Karpas-422 (cell line): ENCODE data around the gene HS3ST1. TPM values are rescaled to one million over a fixed set of nuclear protein-coding genes. Genes with fewer than 3 reads are reported as not detected.

Experiments used
- DNase-seq: peaks from one replicate; pipeline ENCODE4 v3.0.0-alpha.2; 2015
- H2AFZ ChIP-seq: fragments of 200-600 bp; sonication (generic); 2 replicates; pipeline ENCODE4 v1.6.1; 2014; ENCODE audit warnings: antibody characterized with exemption, low read length, mixed read lengths
- H3K27ac ChIP-seq: fragments of 200-600 bp; sonication (generic); 2 replicates; pipeline ENCODE4 v1.5.1; 2014; ENCODE audit warnings: mild to moderate bottlenecking, low read length, moderate library complexity
- H3K27me3 ChIP-seq: fragments of 200-600 bp; sonication (generic); 2 replicates; pipeline ENCODE4 v1.6.1; 2014; ENCODE audit warnings: low read length, mixed read lengths
- H3K36me3 ChIP-seq: fragments of 200-600 bp; sonication (generic); 2 replicates; pipeline ENCODE4 v1.6.1; 2014; ENCODE audit warnings: low read length, mixed read lengths; ENCODE audit not compliant: insufficient read depth
- H3K4me1 ChIP-seq: fragments of 200-600 bp; sonication (generic); 2 replicates; pipeline ENCODE4 v1.6.1; 2014; ENCODE audit warnings: mild to moderate bottlenecking, low read length, mixed read lengths
- H3K4me2 ChIP-seq: fragments of 200-600 bp; sonication (generic); 2 replicates; pipeline ENCODE4 v1.6.1; 2014; ENCODE audit warnings: low read length, low read depth, mild to moderate bottlenecking; ENCODE audit not compliant: poor library complexity, severe bottlenecking
- H3K4me3 ChIP-seq: fragments of 200-600 bp; sonication (generic); 2 replicates; pipeline ENCODE4 v1.5.1; 2014; ENCODE audit warnings: mild to moderate bottlenecking, antibody characterized with exemption, low read length, mixed read lengths
- H3K79me2 ChIP-seq: fragments of 200-600 bp; sonication (generic); 2 replicates; pipeline ENCODE4 v1.6.1; 2014; ENCODE audit warnings: mild to moderate bottlenecking, low read length, mixed read lengths
- H3K9ac ChIP-seq: fragments of 200-600 bp; sonication (generic); 2 replicates; pipeline ENCODE4 v1.6.0; 2014; ENCODE audit warnings: low read length
- H3K9me2 ChIP-seq: fragments of 200-600 bp; sonication (generic), shearing (Covaris generic); replicated peaks from 2 replicates; pipeline ENCODE4 v1.6.0; 2014; ENCODE audit warnings: mild to moderate bottlenecking, low read length, moderate library complexity; ENCODE audit not compliant: insufficient read depth
- H3K9me3 ChIP-seq: fragments of 300-700, 200-600 bp; sonication (generic); 2 replicates; pipeline ENCODE4 v1.6.1; 2014; ENCODE audit warnings: low read length, mixed read lengths
- H4K20me1 ChIP-seq: fragments of 200-600 bp; sonication (generic); 2 replicates; pipeline ENCODE4 v1.6.1; 2014; ENCODE audit warnings: mild to moderate bottlenecking, antibody characterized with exemption, low read length, low read depth; ENCODE audit not compliant: insufficient read depth
- total RNA-seq: library from RNA; depleted of rRNA; stranded (reverse); fragments of >200 nt; shearing (Covaris generic); gene quantifications from 2 replicates; pipeline ENCODE4 v1.2.3, GENCODE V29; 2014; ENCODE audit warnings: low replicate concordance

The HS3ST1 gene
- total RNA-seq, 1 experiment from 2014 or later = not detected

DNA sequence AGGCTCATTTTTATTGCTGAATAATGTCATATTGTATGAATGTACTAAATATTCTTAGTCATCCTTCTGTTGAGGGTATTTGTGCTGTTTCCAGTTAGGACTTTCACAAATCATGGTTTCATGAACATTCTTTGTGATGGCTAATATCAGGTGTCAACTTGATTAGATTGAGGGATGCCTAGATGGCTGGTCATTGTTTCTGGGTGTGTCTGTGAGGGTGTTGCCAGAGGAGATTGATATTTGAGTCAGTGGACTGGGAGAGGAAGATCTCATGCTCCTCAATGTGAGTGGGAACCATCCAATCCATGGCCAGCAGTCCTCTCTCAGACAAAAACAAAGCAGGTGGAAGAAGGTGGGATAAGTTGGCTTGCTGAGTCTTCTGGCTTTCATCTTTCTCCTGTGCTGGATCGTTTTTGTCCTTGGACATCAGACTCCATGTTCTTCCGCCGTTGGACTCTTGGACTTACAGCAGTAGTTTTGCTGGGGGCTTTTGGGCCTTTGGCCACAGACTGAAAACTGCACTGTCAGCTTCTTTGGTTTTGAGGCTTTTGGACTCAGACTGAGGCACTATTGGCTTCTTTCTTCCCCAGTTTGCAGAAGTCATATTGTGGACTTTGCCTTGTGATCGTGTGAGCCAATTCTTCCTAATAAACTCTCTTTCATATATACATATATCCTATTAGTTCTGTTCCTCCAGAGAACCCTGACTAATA is 11.9 kb upstream of the HS3ST1 start:
- Histone ChIP-seq H2AFZ (no peak overlapping the region), H3K9me2 (no peaks in the 10 kb centered on the region)

DNA sequence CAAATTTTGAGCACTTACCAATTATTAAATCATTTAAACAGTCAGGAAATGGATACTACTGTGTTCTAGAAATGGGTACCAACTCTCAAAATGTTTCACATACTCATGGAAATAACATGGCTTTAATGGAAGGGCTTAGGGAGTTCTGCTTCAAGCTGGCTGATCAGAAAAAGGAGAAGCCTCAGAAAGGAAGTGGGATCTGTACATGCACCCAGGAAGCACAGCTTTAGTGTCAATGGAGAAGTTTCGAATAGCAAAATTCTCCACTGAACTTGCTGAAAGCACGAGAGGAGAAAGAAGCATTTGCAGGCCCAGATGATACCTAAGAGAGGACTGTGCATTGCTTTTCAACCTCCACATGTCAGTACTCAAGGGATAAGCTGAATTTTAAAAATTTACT is 11.1 kb upstream of the HS3ST1 start:
- Histone ChIP-seq H3K4me2 (no peak overlapping the region), H3K27me3 (no peaks in the 10 kb centered on the region), H3K4me3 (no peak overlapping the region), H4K20me1 (no peaks in the 10 kb centered on the region), H3K9me2 (no peaks in the 10 kb centered on the region), H3K4me1 (no peaks in the 10 kb centered on the region), H3K9ac (no peak overlapping the region), H2AFZ (no peak overlapping the region), H3K79me2 (no peaks in the 10 kb centered on the region), H3K36me3 (no peaks in the 10 kb centered on the region), H3K9me3 (no peaks in the 10 kb centered on the region), H3K27ac (no peak overlapping the region)
- no peak for DNase-seq

More for the DNA sequence above, 11.9 kb upstream of the HS3ST1 start:
- Histone ChIP-seq H3K4me2 (no peak overlapping the region), H3K27me3 (no peaks in the 10 kb centered on the region), H3K27ac (no peak overlapping the region), H3K4me1 (no peaks in the 10 kb centered on the region), H3K9me3 (no peaks in the 10 kb centered on the region), H4K20me1 (no peaks in the 10 kb centered on the region), H3K79me2 (no peaks in the 10 kb centered on the region), H3K36me3 (no peaks in the 10 kb centered on the region), H3K4me3 (no peak overlapping the region), H3K9ac (no peak overlapping the region)
- DNase-seq = no peak

DNA sequence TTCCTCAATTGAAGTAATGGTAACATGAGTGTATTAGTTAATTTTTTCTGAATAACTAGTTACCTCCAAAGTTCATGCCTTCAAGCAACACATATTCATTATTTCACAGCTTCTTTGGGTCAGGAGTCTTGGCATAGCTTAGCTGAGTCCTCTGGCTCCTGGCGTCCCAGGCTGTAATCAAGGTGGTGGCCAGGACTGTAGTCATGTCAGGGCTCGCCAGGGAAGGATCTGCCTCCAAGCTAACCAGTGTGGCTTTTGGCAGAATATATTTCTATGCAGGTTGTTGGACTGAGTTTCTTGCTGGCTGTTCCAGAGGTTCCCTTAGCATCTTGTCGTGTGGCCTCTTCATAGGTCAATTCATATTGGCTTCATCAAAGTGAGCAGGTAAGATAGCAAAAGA is 10.0 kb upstream of the HS3ST1 start:
- Histone ChIP-seq H3K27ac (no peak overlapping the region), H4K20me1 (no peaks in the 10 kb centered on the region), H3K36me3 (no peaks in the 10 kb centered on the region), H3K9ac (no peak overlapping the region), H3K4me1 (no peaks in the 10 kb centered on the region), H3K79me2 (no peaks in the 10 kb centered on the region), H3K4me2 (no peak overlapping the region), H3K9me3 (no peaks in the 10 kb centered on the region), H3K4me3 (no peak overlapping the region), H3K27me3 (no peaks in the 10 kb centered on the region), H3K9me2 (no peaks in the 10 kb centered on the region; the same call in 1 of the 2 replicates), H2AFZ (no peak overlapping the region)
- DNase-seq = no peak

DNA sequence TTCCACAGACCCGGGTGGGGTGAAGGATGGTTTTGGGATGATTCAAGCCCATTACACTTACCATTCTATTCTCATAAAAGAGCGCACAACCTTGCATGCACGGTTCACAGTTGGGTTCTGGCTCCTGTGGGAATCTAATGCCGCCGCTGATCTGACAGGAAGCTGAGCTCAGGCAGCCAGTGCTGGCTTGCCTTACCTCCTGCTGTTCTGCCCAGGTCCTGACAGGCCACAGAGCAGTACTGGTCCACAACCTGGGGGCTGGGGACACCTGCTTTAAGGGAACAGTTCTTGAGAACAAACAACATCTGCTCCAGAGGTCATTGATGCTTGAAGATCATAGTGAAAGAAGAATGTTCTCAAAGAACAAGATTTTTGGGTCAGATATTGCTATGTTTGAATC is 8.0 kb upstream of the HS3ST1 start:
- no peak overlapping the region for H3K4me3 ChIP-seq
- no peaks in the 10 kb centered on the region; the same call in 1 of the 2 replicates for H3K9me2 ChIP-seq
- H4K20me1 ChIP-seq = no peaks in the 10 kb centered on the region
- no peak overlapping the region for H2AFZ ChIP-seq
- H3K36me3 ChIP-seq = no peaks in the 10 kb centered on the region
- H3K9me3 ChIP-seq = no peaks in the 10 kb centered on the region
- H3K9ac ChIP-seq = no peak overlapping the region
- DNase-seq = no peak
- H3K27me3 ChIP-seq = no peaks in the 10 kb centered on the region
- H3K27ac ChIP-seq = no peak overlapping the region
- H3K4me2 ChIP-seq = no peak overlapping the region
- H3K79me2 ChIP-seq = no peaks in the 10 kb centered on the region
- H3K4me1 ChIP-seq = no peaks in the 10 kb centered on the region

DNA sequence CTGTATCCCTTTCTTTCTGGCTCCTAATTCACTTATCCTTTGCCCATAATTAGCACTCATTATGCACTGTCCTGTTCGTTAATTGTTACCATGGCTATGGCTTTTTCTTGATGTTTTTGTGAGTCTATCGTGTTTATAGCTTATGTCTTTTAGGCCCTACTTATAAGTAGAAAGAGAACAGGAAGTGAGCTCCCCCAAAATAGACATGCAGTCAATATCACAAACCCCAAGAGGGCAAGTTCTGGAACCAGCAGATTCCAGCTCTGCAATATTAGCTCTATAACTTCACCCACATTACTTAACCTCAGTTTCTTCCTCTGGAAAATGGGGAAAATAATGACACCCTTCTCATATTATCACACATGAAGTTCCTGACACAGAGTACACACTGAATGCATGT is 7.4 kb upstream of the HS3ST1 start:
- DNase-seq = no peak
- Histone ChIP-seq H3K4me2 (no peak overlapping the region), H3K9me2 (no peaks in the 10 kb centered on the region; the same call in 1 of the 2 replicates)

DNA sequence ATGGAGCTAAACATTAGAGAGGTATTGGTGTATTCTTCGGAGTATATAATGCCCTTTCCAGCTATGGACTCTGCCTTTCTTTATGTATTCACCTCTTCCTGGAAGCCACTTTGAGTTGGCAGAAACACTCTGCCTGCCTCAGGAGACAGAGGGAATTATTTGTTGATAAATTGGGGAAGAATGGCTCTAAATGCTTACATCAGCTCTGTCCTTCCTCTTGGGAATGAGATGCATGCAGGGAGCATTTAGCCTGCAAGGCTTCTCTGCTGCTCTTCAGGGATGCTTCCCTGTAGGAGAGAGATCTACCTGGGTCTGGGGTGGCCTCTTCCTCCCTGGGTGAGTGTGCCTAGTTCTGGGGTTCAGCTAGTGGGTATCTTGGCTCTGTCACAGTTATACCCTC is 6.9 kb upstream of the HS3ST1 start:
- Histone ChIP-seq H4K20me1 (no peaks in the 10 kb centered on the region), H3K4me3 (no peak overlapping the region), H3K4me1 (no peaks in the 10 kb centered on the region), H3K9me2 (no peaks in the 10 kb centered on the region; the same call in 1 of the 2 replicates), H2AFZ (no peak overlapping the region), H3K36me3 (no peaks in the 10 kb centered on the region), H3K79me2 (no peaks in the 10 kb centered on the region), H3K4me2 (no peak overlapping the region), H3K9me3 (no peaks in the 10 kb centered on the region), H3K27ac (no peak overlapping the region), H3K27me3 (no peaks in the 10 kb centered on the region), H3K9ac (no peak overlapping the region)
- no peak for DNase-seq

More for the DNA sequence above, 7.4 kb upstream of the HS3ST1 start:
- H3K36me3 ChIP-seq = no peaks in the 10 kb centered on the region
- H3K4me1 ChIP-seq = no peaks in the 10 kb centered on the region
- no peak overlapping the region for H3K4me3 ChIP-seq
- no peaks in the 10 kb centered on the region for H3K27me3 ChIP-seq
- no peak overlapping the region for H2AFZ ChIP-seq
- H3K27ac ChIP-seq = no peak overlapping the region
- no peaks in the 10 kb centered on the region for H4K20me1 ChIP-seq
- H3K9ac ChIP-seq = no peak overlapping the region
- H3K79me2 ChIP-seq = no peaks in the 10 kb centered on the region
- no peaks in the 10 kb centered on the region for H3K9me3 ChIP-seq

DNA sequence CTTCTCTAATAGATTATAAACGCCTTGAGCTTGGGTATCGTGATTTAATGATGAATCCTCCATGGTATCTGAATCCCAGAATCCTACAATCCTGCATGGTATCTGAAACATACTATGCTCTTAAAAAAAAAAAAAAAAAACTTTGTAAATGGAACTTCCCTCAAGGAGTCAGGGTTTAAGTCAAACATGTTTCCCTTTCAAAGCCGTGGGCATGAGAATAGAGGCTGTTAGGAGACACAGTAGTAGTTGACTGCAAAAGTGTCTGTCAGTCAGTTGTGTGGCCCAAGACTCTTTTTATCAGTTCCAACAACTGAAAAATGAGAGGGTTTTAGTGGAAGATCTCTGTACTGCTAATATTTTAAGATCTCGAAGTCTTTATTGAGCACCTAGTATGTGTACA is 2.4 kb upstream of the HS3ST1 start:
- DNase-seq = no peak
- Histone ChIP-seq H3K36me3 (no peaks in the 10 kb centered on the region), H3K4me2 (no peak overlapping the region), H4K20me1 (no peaks in the 10 kb centered on the region), H3K27me3 (no peaks in the 10 kb centered on the region), H3K9me2 (no peaks in the 10 kb centered on the region; the same call in 1 of the 2 replicates), H3K4me3 (no peak overlapping the region), H3K4me1 (no peaks in the 10 kb centered on the region), H3K79me2 (no peaks in the 10 kb centered on the region), H3K27ac (no peak overlapping the region), H3K9me3 (no peaks in the 10 kb centered on the region), H2AFZ (no peak overlapping the region), H3K9ac (no peak overlapping the region)

DNA sequence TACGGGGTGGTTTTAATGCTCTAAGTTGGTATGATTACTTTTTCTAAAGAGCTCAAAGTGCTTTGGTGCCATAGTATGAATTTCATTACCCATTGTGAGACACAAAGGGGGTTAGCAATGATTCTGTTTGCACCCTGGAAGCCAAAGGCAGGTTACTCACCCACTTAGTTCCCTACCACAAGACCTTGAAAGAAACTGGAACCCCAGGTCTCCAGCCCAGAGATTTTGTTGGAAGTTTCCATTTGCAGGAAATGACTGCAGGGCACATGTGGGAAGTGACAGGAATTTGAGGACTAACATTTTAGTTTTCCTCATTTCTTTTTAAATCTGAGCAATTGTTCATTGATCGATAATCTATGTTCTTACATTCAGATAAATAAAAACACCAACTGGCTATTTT is 1.8 kb upstream of the HS3ST1 start:
- Histone ChIP-seq H3K4me1 (no peaks in the 10 kb centered on the region), H3K27ac (no peak overlapping the region), H2AFZ (no peak overlapping the region), H3K9me2 (no peaks in the 10 kb centered on the region; the same call in 1 of the 2 replicates), H3K9me3 (no peaks in the 10 kb centered on the region), H3K79me2 (no peaks in the 10 kb centered on the region), H3K9ac (no peak overlapping the region), H3K4me2 (no peak overlapping the region), H4K20me1 (no peaks in the 10 kb centered on the region), H3K4me3 (no peak overlapping the region), H3K27me3 (no peaks in the 10 kb centered on the region), H3K36me3 (no peaks in the 10 kb centered on the region)
- DNase-seq = no peak
